ENCODE data around the gene INTS11. TPM values are rescaled to one million over a fixed set of nuclear protein-coding genes. Genes with fewer than 3 reads are reported as not detected.
A peak's percentile ranks its signal among the peaks of the same experiment; 100 is the strongest.

The INTS11 gene
- total and polyA plus RNA-seq, 2 of the 13 experiments (the other 11 are each of a cell fraction or from before 2014, with no cell fraction given) = 52.8 to 94.8 TPM

DNA sequence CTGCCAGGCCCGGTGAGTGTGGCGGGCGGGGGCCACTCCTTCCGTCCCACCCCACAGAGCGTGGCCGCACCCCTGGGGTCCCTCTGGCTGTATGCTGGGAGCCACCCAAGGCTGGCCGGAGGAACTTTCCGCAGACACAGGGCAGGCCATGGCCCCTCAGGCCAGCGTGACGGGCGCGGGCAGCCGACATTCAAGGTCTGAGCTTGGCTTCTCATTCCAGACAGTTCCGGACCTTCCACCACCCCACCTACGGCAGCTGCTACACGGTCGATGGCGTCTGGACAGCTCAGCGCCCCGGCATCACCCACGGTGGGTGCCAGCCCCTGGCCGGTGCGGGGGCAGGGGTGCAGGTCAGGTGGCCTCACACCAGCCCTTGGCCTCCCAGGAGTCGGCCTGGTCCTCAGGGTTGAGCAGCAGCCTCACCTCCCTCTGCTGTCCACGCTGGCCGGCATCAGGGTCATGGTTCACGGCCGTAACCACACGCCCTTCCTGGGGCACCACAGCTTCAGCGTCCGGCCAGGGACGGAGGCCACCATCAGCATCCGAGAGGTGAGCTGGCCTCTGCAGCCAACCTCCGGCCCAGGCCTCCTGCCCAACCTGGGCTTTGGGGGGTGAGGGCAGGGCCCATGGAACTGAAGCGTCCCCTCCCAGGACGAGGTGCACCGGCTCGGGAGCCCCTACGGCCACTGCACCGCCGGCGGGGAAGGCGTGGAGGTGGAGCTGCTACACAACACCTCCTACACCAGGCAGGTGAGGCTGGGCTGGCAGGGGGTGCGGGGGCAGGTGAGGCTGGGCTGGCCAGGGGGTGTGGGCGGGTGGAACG lies 37.0 kb downstream of the INTS11 start (continued):
- peak; percentile 64; the same call in 1 of the 2 replicates for TF ChIP-seq NR2F6 (IDR thresholded peaks at IDR 0.05)
- peak; percentile 89 for TF ChIP-seq NR2F6 (CRISPR knock-in tag; IDR thresholded peaks at IDR 0.05)
- no peak for TF ChIP-seq YEATS2 (CRISPR knock-in tag; IDR thresholded peaks at IDR 0.05; ENCODE audit: borderline replicate concordance)
- peak; percentile 80 for TF ChIP-seq HDAC1 (CRISPR knock-in tag; IDR thresholded peaks at IDR 0.05)
- no peak for TF ChIP-seq ZNF33B (CRISPR knock-in tag; IDR thresholded peaks at IDR 0.05)
- no peak for TF ChIP-seq ISL2 (CRISPR knock-in tag; IDR thresholded peaks at IDR 0.05)
- no peak for TF ChIP-seq IRX3 (CRISPR knock-in tag; IDR thresholded peaks at IDR 0.05; ENCODE audit: borderline replicate concordance, low read depth)
- TF ChIP-seq HNF4A (CRISPR knock-in tag; IDR thresholded peaks at IDR 0.05) = peak; percentile 72
- TF ChIP-seq ZFP36L2 (CRISPR knock-in tag; IDR thresholded peaks at IDR 0.05) = no peak
- TF ChIP-seq, protein P1, sequence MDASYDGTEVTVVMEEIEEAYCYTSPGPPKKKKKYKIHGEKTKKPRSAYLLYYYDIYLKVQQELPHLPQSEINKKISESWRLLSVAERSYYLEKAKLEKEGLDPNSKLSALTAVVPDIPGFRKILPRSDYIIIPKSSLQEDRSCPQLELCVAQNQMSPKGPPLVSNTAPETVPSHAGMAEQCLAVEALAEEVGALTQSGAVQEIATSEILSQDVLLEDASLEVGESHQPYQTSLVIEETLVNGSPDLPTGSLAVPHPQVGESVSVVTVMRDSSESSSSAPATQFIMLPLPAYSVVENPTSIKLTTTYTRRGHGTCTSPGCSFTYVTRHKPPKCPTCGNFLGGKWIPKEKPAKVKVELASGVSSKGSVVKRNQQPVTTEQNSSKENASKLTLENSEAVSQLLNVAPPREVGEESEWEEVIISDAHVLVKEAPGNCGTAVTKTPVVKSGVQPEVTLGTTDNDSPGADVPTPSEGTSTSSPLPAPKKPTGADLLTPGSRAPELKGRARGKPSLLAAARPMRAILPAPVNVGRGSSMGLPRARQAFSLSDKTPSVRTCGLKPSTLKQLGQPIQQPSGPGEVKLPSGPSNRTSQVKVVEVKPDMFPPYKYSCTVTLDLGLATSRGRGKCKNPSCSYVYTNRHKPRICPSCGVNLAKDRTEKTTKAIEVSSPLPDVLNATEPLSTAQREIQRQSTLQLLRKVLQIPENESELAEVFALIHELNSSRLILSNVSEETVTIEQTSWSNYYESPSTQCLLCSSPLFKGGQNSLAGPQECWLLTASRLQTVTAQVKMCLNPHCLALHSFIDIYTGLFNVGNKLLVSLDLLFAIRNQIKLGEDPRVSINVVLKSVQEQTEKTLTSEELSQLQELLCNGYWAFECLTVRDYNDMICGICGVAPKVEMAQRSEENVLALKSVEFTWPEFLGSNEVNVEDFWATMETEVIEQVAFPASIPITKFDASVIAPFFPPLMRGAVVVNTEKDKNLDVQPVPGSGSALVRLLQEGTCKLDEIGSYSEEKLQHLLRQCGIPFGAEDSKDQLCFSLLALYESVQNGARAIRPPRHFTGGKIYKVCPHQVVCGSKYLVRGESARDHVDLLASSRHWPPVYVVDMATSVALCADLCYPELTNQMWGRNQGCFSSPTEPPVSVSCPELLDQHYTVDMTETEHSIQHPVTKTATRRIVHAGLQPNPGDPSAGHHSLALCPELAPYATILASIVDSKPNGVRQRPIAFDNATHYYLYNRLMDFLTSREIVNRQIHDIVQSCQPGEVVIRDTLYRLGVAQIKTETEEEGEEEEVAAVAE (CRISPR knock-in tag; IDR thresholded peaks at IDR 0.05; ENCODE audit: borderline replicate concordance) = no peak
- TF ChIP-seq ZBTB38 (CRISPR knock-in tag; IDR thresholded peaks at IDR 0.05) = peak; percentile 84
- no peak for TF ChIP-seq NFKBIZ (CRISPR knock-in tag; IDR thresholded peaks at IDR 0.05)
- TF ChIP-seq, protein P2, sequence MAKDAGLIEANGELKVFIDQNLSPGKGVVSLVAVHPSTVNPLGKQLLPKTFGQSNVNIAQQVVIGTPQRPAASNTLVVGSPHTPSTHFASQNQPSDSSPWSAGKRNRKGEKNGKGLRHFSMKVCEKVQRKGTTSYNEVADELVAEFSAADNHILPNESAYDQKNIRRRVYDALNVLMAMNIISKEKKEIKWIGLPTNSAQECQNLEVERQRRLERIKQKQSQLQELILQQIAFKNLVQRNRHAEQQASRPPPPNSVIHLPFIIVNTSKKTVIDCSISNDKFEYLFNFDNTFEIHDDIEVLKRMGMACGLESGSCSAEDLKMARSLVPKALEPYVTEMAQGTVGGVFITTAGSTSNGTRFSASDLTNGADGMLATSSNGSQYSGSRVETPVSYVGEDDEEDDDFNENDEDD (CRISPR knock-in tag; IDR thresholded peaks at IDR 0.05; ENCODE audit: borderline replicate concordance) = no peak
- TF ChIP-seq MED1 (CRISPR knock-in tag; IDR thresholded peaks at IDR 0.05) = peak; percentile 81
- TF ChIP-seq SP1 (IDR thresholded peaks at IDR 0.05) = no peak
- TF ChIP-seq SP1 (CRISPR knock-in tag; IDR thresholded peaks at IDR 0.05) = no peak
- 0 out of 2 replicates have a peak, but pooled peaks have one; percentile 33 for TF ChIP-seq ZNF232 (CRISPR knock-in tag; IDR thresholded peaks at IDR 0.05; ENCODE audit: borderline replicate concordance)
- TF ChIP-seq, protein P3, sequence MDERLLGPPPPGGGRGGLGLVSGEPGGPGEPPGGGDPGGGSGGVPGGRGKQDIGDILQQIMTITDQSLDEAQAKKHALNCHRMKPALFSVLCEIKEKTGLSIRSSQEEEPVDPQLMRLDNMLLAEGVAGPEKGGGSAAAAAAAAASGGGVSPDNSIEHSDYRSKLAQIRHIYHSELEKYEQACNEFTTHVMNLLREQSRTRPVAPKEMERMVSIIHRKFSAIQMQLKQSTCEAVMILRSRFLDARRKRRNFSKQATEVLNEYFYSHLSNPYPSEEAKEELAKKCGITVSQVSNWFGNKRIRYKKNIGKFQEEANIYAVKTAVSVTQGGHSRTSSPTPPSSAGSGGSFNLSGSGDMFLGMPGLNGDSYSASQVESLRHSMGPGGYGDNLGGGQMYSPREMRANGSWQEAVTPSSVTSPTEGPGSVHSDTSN (CRISPR knock-in tag; IDR thresholded peaks at IDR 0.05) = no peak
- peak; percentile 57; the same call in 1 of the 2 replicates for TF ChIP-seq ZNF83 (CRISPR knock-in tag; IDR thresholded peaks at IDR 0.05; ENCODE audit: borderline replicate concordance)
- TF ChIP-seq U2AF2 (IDR thresholded peaks at IDR 0.05; ENCODE audit: low read depth, low read length) = no peak
- peak; percentile 61 for TF ChIP-seq SALL1 (CRISPR knock-in tag; IDR thresholded peaks at IDR 0.05)
- no peak for TF ChIP-seq SOX13 (IDR thresholded peaks at IDR 0.05)
- 0 out of 4 replicates have a peak, but pooled peaks of 1 of the 2 experiments have one; percentile 13 for TF ChIP-seq SOX13 (CRISPR knock-in tag; conservative IDR thresholded peaks at IDR 0.05 in 1 of 2, IDR thresholded peaks at IDR 0.05 in 1 of 2)
- TF ChIP-seq MXI1 (IDR thresholded peaks at IDR 0.05; ENCODE audit: borderline replicate concordance, low read depth, low read length) = no peak
- TF ChIP-seq AHR (CRISPR knock-in tag; IDR thresholded peaks at IDR 0.05) = no peak
- peak; percentile 27 for TF ChIP-seq HNRNPLL (IDR thresholded peaks at IDR 0.05; ENCODE audit: low read depth, low read length, poor library complexity, severe bottlenecking)
- TF ChIP-seq SRF (IDR thresholded peaks at IDR 0.05; ENCODE audit: low read depth, low read length) = no peak
